Right atrium auricular region (tissue), 2 donors: ENCODE results near the gene PSTK. TPM values are rescaled to one million over a fixed set of nuclear protein-coding genes. Genes with fewer than 3 reads are reported as not detected.

Experiments
- DNase-seq: peaks from one replicate; pipeline ENCODE4 v3.0.0-alpha.2; 2019; ENCODE audit warnings: low spot score
- H3K27ac ChIP-seq, 2 donors: fragments of 200-600 bp; sonication (generic); 1 replicate in 1 of 2; 2 replicates in 1 of 2; pipeline ENCODE4 v1.5.1; 2016 to 2019
- H3K27me3 ChIP-seq, 2 donors: fragments of 200-600 bp; sonication (generic); one replicate each; pipeline versions ENCODE4 v1.5.1 to v1.6.0; 2017 to 2019
- H3K36me3 ChIP-seq: fragments of 200-600 bp; sonication (generic); one replicate; pipeline ENCODE4 v1.5.1; 2016
- H3K4me1 ChIP-seq, 2 donors: fragments of 200-600 bp; sonication (generic); one replicate each; pipeline versions ENCODE4 v1.5.1 to v1.6.0; 2017 to 2019
- H3K4me3 ChIP-seq, 2 donors: fragments of 200-600 bp; sonication (generic); 1 replicate in 1 of 2; 2 replicates in 1 of 2; pipeline ENCODE4 v1.5.1; 2017 to 2019; ENCODE audit warnings: mild to moderate bottlenecking in 1 of 2, moderate library complexity in 1 of 2
- H3K9me3 ChIP-seq, 2 donors: fragments of 200-600 bp; sonication (generic); one replicate each; pipeline ENCODE4 v1.5.1; 2019
- total RNA-seq, 2 donors: library from RNA; depleted of rRNA; stranded (reverse); fragments of >200 nt; gene quantifications; one replicate each; pipeline ENCODE4 v1.1.0, GENCODE V29; 2016
- TF ChIP-seq, protein P1 (sequence below), 2 donors: fragments of 200-600 bp; sonication (generic); IDR thresholded peaks; one replicate each; pipeline ENCODE4 v1.5.1; 2019; ENCODE audit warnings: antibody characterized with exemption in 2 of 2

Gene PSTK
- total RNA-seq, 2 donors from 2014 or later: 3.0 to 5.9 TPM

DNA sequence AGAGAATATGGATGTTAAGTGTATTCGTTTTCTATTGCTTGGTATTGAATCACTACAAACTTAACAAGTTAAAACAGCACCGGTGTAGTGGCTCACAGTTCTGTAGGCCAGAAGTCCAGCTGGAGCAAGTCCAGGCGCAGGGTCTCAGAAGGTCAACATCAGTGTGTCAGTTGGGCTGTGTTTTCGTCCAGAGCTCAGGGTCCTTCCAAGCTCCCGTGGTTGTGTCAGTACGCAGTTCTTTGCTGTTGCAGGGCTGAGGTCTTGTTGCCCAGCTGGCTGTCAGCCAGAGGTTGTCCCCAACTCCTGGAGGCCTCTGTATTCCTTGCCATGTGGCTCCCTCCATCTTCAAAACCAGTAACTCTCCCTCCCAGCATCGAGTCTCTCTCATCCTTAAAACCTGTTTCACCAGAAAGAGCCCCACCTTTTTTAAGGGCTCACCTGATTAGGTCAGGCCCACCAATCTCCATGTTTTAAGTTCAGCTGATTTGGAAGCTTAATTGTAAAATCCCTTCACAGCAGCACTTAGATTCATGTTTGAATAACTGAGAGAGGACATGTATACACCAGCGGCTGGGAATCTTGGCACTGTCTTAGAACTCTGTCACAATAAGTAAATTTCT lies 55.4 kb downstream of the PSTK start:
- H3K27ac ChIP-seq: no peak overlapping the region
- no peaks in the 10 kb centered on the region for H3K4me1 ChIP-seq
- no peaks in the 10 kb centered on the region for H3K27me3 ChIP-seq
- H3K4me3 ChIP-seq: no peak overlapping the region
- DNase-seq: no peak
- no peaks in the 10 kb centered on the region for H3K9me3 ChIP-seq
- TF ChIP-seq, protein P1, sequence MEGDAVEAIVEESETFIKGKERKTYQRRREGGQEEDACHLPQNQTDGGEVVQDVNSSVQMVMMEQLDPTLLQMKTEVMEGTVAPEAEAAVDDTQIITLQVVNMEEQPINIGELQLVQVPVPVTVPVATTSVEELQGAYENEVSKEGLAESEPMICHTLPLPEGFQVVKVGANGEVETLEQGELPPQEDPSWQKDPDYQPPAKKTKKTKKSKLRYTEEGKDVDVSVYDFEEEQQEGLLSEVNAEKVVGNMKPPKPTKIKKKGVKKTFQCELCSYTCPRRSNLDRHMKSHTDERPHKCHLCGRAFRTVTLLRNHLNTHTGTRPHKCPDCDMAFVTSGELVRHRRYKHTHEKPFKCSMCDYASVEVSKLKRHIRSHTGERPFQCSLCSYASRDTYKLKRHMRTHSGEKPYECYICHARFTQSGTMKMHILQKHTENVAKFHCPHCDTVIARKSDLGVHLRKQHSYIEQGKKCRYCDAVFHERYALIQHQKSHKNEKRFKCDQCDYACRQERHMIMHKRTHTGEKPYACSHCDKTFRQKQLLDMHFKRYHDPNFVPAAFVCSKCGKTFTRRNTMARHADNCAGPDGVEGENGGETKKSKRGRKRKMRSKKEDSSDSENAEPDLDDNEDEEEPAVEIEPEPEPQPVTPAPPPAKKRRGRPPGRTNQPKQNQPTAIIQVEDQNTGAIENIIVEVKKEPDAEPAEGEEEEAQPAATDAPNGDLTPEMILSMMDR (IDR thresholded peaks at IDR 0.05): no peak
- peaks cover 31% of the 10 kb centered on the region for H3K36me3 ChIP-seq

DNA sequence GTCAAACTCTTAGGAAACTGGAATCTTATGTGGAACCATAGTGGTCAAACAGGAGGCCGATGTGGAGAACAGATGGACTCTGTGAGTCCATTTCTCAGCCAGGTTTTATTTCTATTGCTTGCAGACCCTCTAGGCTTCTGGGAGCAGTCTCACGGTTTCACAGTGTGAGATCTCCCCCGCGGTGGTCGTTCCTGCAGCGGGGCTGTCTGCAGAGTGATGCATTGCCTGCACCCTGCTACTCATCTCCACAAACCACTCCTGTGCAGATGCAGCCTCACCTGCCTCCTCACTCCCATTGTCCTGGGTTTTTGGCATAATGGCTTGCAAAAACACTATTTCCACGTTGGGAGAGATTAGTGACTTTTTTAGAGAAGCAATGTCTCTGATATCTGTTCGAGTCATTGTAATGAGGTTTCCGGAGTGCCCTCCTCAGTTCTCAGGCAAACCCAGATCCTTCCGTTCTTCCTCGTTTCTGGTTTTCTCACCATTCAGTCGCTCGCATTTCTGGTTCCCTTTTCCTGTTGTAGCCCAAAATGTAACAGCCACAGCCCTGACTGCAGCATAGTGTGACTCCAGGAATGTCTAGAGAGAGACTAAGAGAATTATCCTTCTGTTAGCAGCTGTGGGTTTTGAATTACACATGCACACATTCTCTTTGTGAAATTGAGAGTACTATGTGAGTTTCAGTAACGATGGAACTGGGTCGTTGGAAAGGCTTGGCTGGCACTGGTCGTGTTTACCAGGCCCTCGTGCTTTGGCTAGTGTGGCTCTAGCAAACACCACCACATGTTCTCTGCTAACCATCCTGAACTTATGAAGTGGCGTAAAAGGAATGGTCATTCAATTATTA lies 58.8 kb downstream of the PSTK start:
- Histone ChIP-seq H3K9me3 (no peaks in the 10 kb centered on the region), H3K27ac (no peak overlapping the region), H3K4me1 (no peaks in the 10 kb centered on the region), H3K4me3 (no peak overlapping the region), H3K27me3 (no peaks in the 10 kb centered on the region), H3K36me3 (peaks cover 31% of the 10 kb centered on the region)
- DNase-seq: no peak
- TF ChIP-seq, protein P1 (IDR thresholded peaks at IDR 0.05): no peak

DNA sequence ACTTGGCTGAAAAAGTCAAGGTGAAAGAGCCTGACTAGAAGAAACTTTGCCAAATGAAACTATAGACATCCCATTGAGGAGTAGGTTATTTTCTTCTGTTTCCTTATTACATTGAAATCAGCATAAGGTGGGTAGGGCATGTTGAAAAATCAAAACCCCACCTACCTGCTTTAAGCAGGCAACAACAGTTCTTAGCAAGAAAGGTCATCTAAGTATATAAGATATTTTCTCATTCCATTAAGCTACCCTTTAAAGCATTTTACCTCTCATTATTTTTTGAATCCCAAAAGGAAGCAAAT lies 59.4 kb downstream of the PSTK start:
- Histone ChIP-seq H3K27me3 (no peaks in the 10 kb centered on the region), H3K36me3 (peaks cover 27% of the 10 kb centered on the region), H3K27ac (no peak overlapping the region), H3K4me3 (no peak overlapping the region), H3K4me1 (no peaks in the 10 kb centered on the region), H3K9me3 (no peaks in the 10 kb centered on the region)
- no peak for DNase-seq
- TF ChIP-seq, protein P1 (IDR thresholded peaks at IDR 0.05): no peak

Other genes with a start within 250 kb of the PSTK start
- under 1 TPM in 1 of 2 donors, not detected in 1; 0.31 TPM for gene CUZD1, start 134.5 kb upstream of the PSTK start, total RNA-seq
- gene FAM24B, start 100.8 kb upstream of the PSTK start, total RNA-seq: 1 to 10 TPM; 1.1 to 1.7 TPM
- gene FAM24A, start 69.8 kb upstream of the PSTK start, total RNA-seq: not detected
- gene C10orf88, start 26.2 kb upstream of the PSTK start, total RNA-seq: 1 to 10 TPM; 4.1 to 4.4 TPM
- 1 to 10 TPM; 5.0 to 7.9 TPM for gene IKZF5, start 28.4 kb downstream of the PSTK start, total RNA-seq
- 10 to 100 TPM; 17.7 to 41.1 TPM for gene ACADSB, start 28.6 kb downstream of the PSTK start, total RNA-seq
- not detected for gene HMX3, start 155.6 kb downstream of the PSTK start, total RNA-seq
- gene HMX2, start 167.7 kb downstream of the PSTK start, total RNA-seq: not detected
- 10 to 100 TPM; 35.4 to 36.9 TPM for gene BUB3, start 174.0 kb downstream of the PSTK start, total RNA-seq